Right renal pelvis (tissue), 4 donors: Measurements from ENCODE around the gene MDM1. TPM values are rescaled to one million over a fixed set of nuclear protein-coding genes. Genes with fewer than 3 reads are reported as not detected.

ENCODE experiments used
- polyA plus RNA-seq, 4 donors: library from polyadenylated mRNA; unstranded; fragments of 120-200 nt; gene quantifications; one replicate each; pipeline ENCODE4 v1.2.1, GENCODE V29; 2013; ENCODE audit not compliant: insufficient read length in 4 of 4

MDM1 gene
- polyA plus RNA-seq, 4 donors: 32.2 to 40.1 (median 38.5) TPM

Other genes with a start within 250 kb of the MDM1 start
- gene IFNG, start 172.6 kb downstream of the MDM1 start, polyA plus RNA-seq: not detected
- not detected for gene IL26, start 106.6 kb downstream of the MDM1 start, polyA plus RNA-seq
- not detected for gene IL22, start 78.8 kb downstream of the MDM1 start, polyA plus RNA-seq